Lung (tissue), 12 donors: Measurements from ENCODE around the gene CRYGB. TPM values are rescaled to one million over a fixed set of nuclear protein-coding genes. Genes with fewer than 3 reads are reported as not detected.

Experiments
- ATAC-seq: fragments of 200-7000 bp; cut with Tn5 transposase; one replicate; pipeline ENCODE4 v1.9.1; 2020; ENCODE audit warnings: moderate number of reproducible peaks; ENCODE audit not compliant: insufficient read depth, low FRiP score
- DNase-seq, 3 donors: peaks; one replicate each; pipeline ENCODE4 v3.0.0-alpha.2; 2013 to 2017
- H3K27ac ChIP-seq, 2 donors: one replicate each; pipeline ENCODE4 v1.5.1; 2013; ENCODE audit warnings: mild to moderate bottlenecking in 2 of 2, moderate library complexity in 2 of 2, control low read depth in 1 of 2, inconsistent platforms in 1 of 2, low read depth in 1 of 2, low read length in 1 of 2
- H3K27me3 ChIP-seq, 3 donors: one replicate each; pipeline ENCODE4 v1.5.1; 2013; ENCODE audit warnings: low read length in 2 of 3; ENCODE audit not compliant: control insufficient read depth in 3 of 3, insufficient read depth in 3 of 3
- H3K36me3 ChIP-seq, 4 donors: one replicate each; pipeline ENCODE4 v1.5.1; 2013; ENCODE audit warnings: low read length in 4 of 4, mild to moderate bottlenecking in 1 of 4, moderate library complexity in 1 of 4; ENCODE audit not compliant: control insufficient read depth in 4 of 4, insufficient read depth in 4 of 4
- H3K4me1 ChIP-seq, 5 donors: one replicate each; pipeline ENCODE4 v1.5.1; 2013; ENCODE audit warnings: low read length in 5 of 5, mild to moderate bottlenecking in 2 of 5, moderate library complexity in 1 of 5; ENCODE audit not compliant: control insufficient read depth in 5 of 5, insufficient read depth in 5 of 5
- H3K4me3 ChIP-seq: one replicate; pipeline ENCODE4 v1.5.1; 2013; ENCODE audit warnings: mild to moderate bottlenecking, control low read depth, moderate library complexity
- H3K9ac ChIP-seq, 2 donors: one replicate each; pipeline ENCODE4 v1.5.1; 2013; ENCODE audit warnings: low read length in 2 of 2, control low read depth in 1 of 2; ENCODE audit not compliant: insufficient read depth in 1 of 2
- H3K9me3 ChIP-seq, 4 donors: one replicate each; pipeline ENCODE4 v1.5.1; 2013; ENCODE audit warnings: low read length in 3 of 4, mild to moderate bottlenecking in 1 of 4, moderate library complexity in 1 of 4; ENCODE audit not compliant: control insufficient read depth in 4 of 4, insufficient read depth in 3 of 4
- WGBS, 2 donors: extraction: QIAGEN DNeasy Blood & Tissue Kit; methylation state at CpG; one replicate each; pipeline ENCODE4 v1.1.7; 2013; 5-methylcytosine and 5-hydroxymethylcytosine counted together
- polyA plus RNA-seq, 2 donors: library from polyadenylated mRNA; stranded (reverse); fragments of 200-250 nt; gene quantifications; one replicate each; pipeline ENCODE4 v1.2.1, GENCODE V29; 2013
- total RNA-seq, 2 donors: library from RNA; depleted of rRNA in 1 of 2; stranded (reverse); fragments of >200 nt in 1 of 2; gene quantifications; one replicate each; pipeline ENCODE4 v1.2.1, GENCODE V29; 2014 to 2021
- TF ChIP-seq, protein P1 (sequence below): IDR thresholded peaks from 2 replicates; pipeline ENCODE4 v1.5.1; 2012; ENCODE audit warnings: mild to moderate bottlenecking; ENCODE audit errors: control extremely low read depth, extremely low read depth
- donor health status: control.
- donor health status: control.
- donor health status: Bipolar disorder and iron deficiency.
- donor health status: healthy.
- donor health status: DM: yes; HTN: yes; CAD: no.

The CRYGB gene
- total and polyA plus RNA-seq, 4 donors, result not detected

DNA sequence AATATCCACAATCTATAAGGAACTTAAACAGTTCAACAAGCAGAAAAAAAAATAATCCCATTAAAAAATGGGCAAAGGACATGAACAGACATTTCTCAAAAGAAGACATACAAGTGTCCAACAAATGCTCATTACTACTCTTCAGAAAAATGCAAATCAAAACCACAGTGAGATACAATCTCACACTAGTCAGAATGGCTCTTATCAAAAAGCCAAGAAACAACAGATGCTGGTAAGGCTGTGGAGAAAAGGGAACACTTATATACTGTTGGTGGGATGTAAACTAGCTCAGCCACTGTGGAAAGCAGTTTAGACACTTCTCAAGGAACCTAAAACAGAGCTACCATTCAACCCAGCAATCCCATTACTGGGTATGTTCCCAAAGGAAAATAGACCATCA lies 7.2 kb upstream of the CRYGB start:
- no peaks in the 10 kb centered on the region for H3K27me3 ChIP-seq
- no peak overlapping the region for H3K4me3 ChIP-seq
- no peaks in the 10 kb centered on the region for H3K36me3 ChIP-seq
- H3K4me1 ChIP-seq, result no peaks in the 10 kb centered on the region
- no peaks in the 10 kb centered on the region for H3K9me3 ChIP-seq
- DNase-seq (no peak), ATAC-seq (no peak)
- no peak overlapping the region for H3K27ac ChIP-seq
- H3K9ac ChIP-seq, result no peak overlapping the region
- TF ChIP-seq, protein P1, sequence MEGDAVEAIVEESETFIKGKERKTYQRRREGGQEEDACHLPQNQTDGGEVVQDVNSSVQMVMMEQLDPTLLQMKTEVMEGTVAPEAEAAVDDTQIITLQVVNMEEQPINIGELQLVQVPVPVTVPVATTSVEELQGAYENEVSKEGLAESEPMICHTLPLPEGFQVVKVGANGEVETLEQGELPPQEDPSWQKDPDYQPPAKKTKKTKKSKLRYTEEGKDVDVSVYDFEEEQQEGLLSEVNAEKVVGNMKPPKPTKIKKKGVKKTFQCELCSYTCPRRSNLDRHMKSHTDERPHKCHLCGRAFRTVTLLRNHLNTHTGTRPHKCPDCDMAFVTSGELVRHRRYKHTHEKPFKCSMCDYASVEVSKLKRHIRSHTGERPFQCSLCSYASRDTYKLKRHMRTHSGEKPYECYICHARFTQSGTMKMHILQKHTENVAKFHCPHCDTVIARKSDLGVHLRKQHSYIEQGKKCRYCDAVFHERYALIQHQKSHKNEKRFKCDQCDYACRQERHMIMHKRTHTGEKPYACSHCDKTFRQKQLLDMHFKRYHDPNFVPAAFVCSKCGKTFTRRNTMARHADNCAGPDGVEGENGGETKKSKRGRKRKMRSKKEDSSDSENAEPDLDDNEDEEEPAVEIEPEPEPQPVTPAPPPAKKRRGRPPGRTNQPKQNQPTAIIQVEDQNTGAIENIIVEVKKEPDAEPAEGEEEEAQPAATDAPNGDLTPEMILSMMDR, result no peak

DNA sequence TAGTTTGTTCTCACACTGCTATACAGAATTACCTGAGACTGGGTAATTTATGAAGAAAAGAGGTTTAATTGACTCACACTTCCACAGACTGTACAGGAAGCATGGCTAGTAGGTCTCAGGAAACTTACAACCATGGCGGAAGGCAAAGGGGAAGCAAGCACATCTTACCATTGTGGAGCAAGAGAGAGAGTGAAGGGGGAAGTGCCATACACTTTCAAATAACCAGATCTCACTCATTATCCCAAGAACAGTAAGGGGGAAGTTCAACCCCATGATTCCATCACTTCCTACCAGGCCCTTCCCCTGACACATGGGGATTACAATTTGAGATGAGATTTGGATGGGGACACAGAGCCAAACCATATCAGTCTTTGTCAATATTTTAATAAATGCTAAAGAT lies 5.0 kb upstream of the CRYGB start:
- TF ChIP-seq, protein P1, result no peak
- ATAC-seq, result no peak
- Histone ChIP-seq H3K9ac (no peak overlapping the region), H3K4me1 (no peaks in the 10 kb centered on the region), H3K27me3 (no peaks in the 10 kb centered on the region), H3K27ac (no peak overlapping the region), H3K9me3 (no peaks in the 10 kb centered on the region), H3K4me3 (no peak overlapping the region), H3K36me3 (no peaks in the 10 kb centered on the region)
- no peak for DNase-seq
- 43 to 75% methylated on average over 1 of the region's 1 CpG for WGBS, 2 donors

DNA sequence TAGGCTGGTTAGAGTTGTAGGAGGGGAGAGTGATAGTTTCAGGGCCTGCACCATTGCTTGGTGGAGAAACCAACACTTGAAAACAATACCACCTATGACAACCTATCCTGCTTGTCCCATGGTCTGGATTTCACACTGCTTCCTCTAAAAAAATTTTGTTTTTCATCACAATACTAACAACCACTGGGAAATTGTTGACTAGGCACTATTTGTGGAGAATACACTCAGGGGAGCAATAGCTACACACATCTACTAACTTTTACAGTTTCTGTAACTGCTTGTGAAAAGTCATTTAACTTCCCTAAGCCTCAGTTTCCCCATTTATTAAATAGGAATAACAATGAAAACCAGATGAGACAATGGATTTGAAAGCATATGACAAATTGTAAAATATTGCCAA lies 4.1 kb upstream of the CRYGB start:
- no peaks in the 10 kb centered on the region for H3K4me1 ChIP-seq
- H3K27ac ChIP-seq, result no peak overlapping the region
- TF ChIP-seq, protein P1, result no peak
- H3K9me3 ChIP-seq, result peaks cover 0 to 3% (median 0%) of the 10 kb centered on the region in 4 donors
- no peak overlapping the region for H3K4me3 ChIP-seq
- H3K36me3 ChIP-seq, result no peaks in the 10 kb centered on the region
- DNase-seq (no peak), ATAC-seq (no peak)
- no peak overlapping the region for H3K9ac ChIP-seq
- H3K27me3 ChIP-seq, result no peaks in the 10 kb centered on the region

DNA sequence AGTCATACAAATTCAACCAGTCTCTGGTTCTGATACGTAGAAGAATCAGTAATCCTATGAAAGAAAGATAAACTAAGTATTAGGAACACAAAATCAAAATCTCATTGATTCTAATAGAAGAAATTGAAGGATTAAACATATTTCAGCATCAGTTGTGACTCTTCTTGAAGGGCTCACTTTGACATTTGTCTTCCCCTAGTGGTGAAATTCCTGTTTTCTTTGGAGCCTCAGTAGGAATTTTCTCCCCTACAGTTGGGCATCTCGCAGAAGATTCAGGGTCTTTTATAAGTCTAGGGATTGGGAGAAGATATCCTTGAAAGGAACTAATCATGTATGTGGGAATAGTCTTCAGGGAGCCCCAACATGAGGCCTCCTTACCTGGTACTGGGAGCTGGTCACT lies 2.8 kb upstream of the CRYGB start:
- Histone ChIP-seq H3K9me3 (peaks cover 0 to 3% (median 0%) of the 10 kb centered on the region in 4 donors), H3K4me3 (no peak overlapping the region), H3K27me3 (no peaks in the 10 kb centered on the region), H3K4me1 (no peaks in the 10 kb centered on the region), H3K9ac (no peak overlapping the region), H3K27ac (no peak overlapping the region), H3K36me3 (no peaks in the 10 kb centered on the region)
- ATAC-seq (no peak), DNase-seq (no peak)
- WGBS, 2 donors, result 73 to 88% methylated on average over 2 of the region's 2 CpGs
- TF ChIP-seq, protein P1, result no peak
